Measurements from ENCODE around the gene MIGA2. TPM values are rescaled to one million over a fixed set of nuclear protein-coding genes. Genes with fewer than 3 reads are reported as not detected.
"Not testable (repeated sequence)": the region's sequence is repeated elsewhere in the genome, so short reads cannot be mapped to it uniquely, and the experiment has no call there.

The MIGA2 gene
- total and polyA plus RNA-seq, 4 donors = 8.5 to 32.3 (median 25.0) TPM

DNA sequence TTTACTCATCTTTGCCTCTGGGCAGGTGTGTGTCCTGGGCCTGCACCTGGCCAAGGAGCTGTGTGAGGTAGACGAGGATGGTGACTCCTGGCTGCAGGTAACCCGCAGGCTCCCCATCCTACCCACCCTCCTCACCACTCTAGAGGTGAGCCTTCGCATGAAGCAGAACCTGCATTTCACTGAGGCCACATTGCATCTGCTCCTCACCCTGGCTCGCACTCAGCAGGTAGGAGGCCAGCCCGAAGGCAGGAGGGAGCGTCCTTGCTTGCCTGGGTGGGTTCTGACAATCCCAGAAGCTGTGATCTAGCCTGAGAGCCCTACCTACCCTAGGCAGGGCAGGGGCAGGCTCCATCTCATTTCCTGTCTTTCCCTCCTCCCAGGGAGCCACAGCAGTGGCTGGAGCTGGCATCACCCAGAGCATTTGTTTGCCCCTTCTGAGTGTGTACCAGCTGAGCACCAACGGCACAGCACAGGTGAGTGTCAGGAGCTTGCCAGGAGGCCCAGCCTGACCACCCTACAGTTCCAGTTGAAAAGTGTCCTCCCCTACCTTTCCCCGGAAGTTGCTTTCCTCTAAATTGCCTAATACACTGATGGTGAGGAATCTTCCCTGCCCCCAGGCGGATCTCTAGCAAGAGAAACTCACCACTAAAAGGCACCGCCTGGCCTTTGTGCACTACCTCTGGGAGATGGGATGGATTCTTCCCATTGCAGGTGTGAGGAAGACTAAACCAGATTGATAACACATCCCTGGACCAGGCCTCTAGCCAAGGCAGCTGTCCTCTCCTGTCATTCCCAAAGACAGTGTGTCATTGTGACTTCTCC, 34.7 kb upstream of the MIGA2 start:
- Histone ChIP-seq H3K36me3 (ENCODE audit: control insufficient read depth in 1 of 2, insufficient read depth in 2 of 2, low read length in 1 of 2) (peaks cover 0 to 17% of the 10 kb centered on the region in 2 donors), H3K4me1 (ENCODE audit: control insufficient read depth in 1 of 2, insufficient read depth in 2 of 2, low read length in 2 of 2) (no peaks in the 10 kb centered on the region), H3K4me3 (ENCODE audit: low read length in 2 of 2) (no peak overlapping the region), H3K27ac (ENCODE audit: low read depth in 1 of 2, low read length in 2 of 2) (no peak overlapping the region), H3K9me3 (ENCODE audit: control insufficient read depth, low read length) (no peaks in the 10 kb centered on the region), H3K27me3 (ENCODE audit: control insufficient read depth in 1 of 2, insufficient read depth in 2 of 2, low read length in 1 of 2) (no peaks in the 10 kb centered on the region)
- ATAC-seq (ENCODE audit: low FRiP score) = no peak
- intact Hi-C loops (cut with DNase I) = loop anchor here in 1 of 2 donors (10.0 kb wide), 1 partner anchor 147 kb away; no protein-coding TSS in a partner anchor
- DNase-seq = peak in 1 of 2 donors; percentile 60
- 92 to 94% methylated on average over 10 of the region's 10 CpGs for WGBS, 2 donors

DNA sequence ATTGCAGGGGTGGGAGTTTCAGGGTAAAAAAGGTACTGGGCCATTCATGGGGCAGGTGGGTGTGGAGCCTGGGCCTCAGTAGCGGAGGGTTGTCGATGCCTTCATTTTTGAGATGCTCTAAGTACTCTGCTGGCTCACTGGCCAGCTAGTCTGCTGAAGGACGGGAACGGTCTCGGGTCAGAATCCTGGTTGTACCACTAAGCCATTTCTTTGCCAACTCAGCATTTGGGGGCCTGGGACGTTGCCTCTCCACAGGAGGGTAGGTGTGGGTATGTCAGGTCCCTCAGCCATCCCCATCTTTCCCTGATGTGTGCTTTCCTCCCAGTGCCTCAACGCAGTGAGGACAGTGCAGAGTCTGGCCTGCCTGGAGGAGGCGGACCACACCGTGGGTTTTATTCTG, 33.4 kb upstream of the MIGA2 start:
- 96 to 98% methylated on average over 9 of the region's 9 CpGs for WGBS, 2 donors
- H3K4me3 ChIP-seq (ENCODE audit: low read length in 2 of 2) = no peak overlapping the region
- ATAC-seq (ENCODE audit: low FRiP score) (no peak), DNase-seq (peak in 1 of 2 donors; percentile 60)
- no peaks in the 10 kb centered on the region for H3K27me3 ChIP-seq (ENCODE audit: control insufficient read depth in 1 of 2, insufficient read depth in 2 of 2, low read length in 1 of 2)
- H3K4me1 ChIP-seq (ENCODE audit: control insufficient read depth in 1 of 2, insufficient read depth in 2 of 2, low read length in 2 of 2) = no peaks in the 10 kb centered on the region
- intact Hi-C loops (cut with DNase I) = loop anchor here in 1 of 2 donors (10.0 kb wide), 1 partner anchor 148 kb away; no protein-coding TSS in a partner anchor
- peaks cover 0 to 14% of the 10 kb centered on the region in 2 donors for H3K36me3 ChIP-seq (ENCODE audit: control insufficient read depth in 1 of 2, insufficient read depth in 2 of 2, low read length in 1 of 2)
- H3K27ac ChIP-seq (ENCODE audit: low read depth in 1 of 2, low read length in 2 of 2) = no peak overlapping the region
- no peaks in the 10 kb centered on the region for H3K9me3 ChIP-seq (ENCODE audit: control insufficient read depth, low read length)

DNA sequence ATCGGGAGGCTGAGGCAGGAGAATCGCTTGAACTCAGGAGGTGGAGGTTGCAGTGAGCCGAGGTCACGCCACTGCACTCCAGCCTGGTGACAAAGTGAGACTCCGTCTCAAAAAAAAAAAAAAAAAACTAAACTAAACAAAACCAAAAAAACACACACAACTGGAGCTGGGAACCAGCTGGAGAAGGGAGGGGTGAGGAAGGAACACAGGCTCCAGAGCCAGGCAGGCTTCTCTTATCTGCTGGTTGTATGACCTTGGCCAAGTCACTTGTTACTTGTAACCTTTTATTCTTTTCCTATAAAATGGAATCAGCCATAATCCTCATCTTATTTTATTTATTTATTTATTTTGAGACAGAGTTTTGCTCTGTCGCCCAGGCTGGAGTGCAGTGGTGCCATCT, 32.3 kb upstream of the MIGA2 start:
- DNase-seq = peak in 1 of 2 donors; percentile 24
- not testable (repeated sequence) for H3K27ac ChIP-seq (ENCODE audit: low read depth in 1 of 2, low read length in 2 of 2); H3K4me3 ChIP-seq (ENCODE audit: low read length in 2 of 2); H3K36me3 ChIP-seq (ENCODE audit: control insufficient read depth in 1 of 2, insufficient read depth in 2 of 2, low read length in 1 of 2); H3K9me3 ChIP-seq (ENCODE audit: control insufficient read depth, low read length); ATAC-seq (ENCODE audit: low FRiP score); H3K4me1 ChIP-seq (ENCODE audit: control insufficient read depth in 1 of 2, insufficient read depth in 2 of 2, low read length in 2 of 2); H3K27me3 ChIP-seq (ENCODE audit: control insufficient read depth in 1 of 2, insufficient read depth in 2 of 2, low read length in 1 of 2)
- WGBS, 2 donors = 84 to 85% methylated on average over 6 of the region's 6 CpGs
- intact Hi-C loops (cut with DNase I) = loop anchor here in 1 of 2 donors (10.0 kb wide), 1 partner anchor 149 kb away; no protein-coding TSS in a partner anchor

DNA sequence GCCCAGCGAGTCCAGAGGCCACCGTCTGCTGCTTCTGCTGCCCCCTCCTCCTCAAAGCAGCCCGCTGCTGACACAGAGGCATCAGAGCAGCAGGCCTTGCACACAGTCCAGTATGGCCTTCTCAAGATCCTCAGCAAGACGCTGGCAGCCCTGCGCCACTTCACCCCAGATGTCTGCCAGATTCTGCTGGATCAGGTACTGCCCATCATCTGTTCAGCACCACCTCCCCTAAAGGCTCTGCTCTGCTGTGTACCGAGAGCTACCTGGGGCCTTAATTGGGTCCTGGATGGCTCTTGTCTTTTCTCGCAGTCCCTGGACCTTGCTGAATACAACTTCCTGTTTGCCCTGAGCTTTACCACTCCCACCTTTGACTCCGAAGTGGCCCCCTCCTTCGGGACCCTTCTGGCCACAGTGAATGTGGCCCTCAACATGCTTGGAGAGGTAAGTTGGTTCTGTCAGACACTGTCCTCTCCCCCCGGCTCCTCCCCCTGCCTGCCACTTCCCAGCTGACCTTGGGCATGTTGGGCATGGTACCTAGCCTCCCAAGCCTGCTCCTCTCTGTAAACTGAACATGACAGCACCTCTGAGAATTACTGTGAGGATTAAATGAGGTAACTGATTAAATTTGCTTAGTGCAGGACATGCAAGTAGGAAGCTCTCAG, 31.0 kb upstream of the MIGA2 start:
- ATAC-seq (ENCODE audit: low FRiP score) = no peak
- Histone ChIP-seq H3K4me1 (ENCODE audit: control insufficient read depth in 1 of 2, insufficient read depth in 2 of 2, low read length in 2 of 2) (no peaks in the 10 kb centered on the region), H3K27me3 (ENCODE audit: control insufficient read depth in 1 of 2, insufficient read depth in 2 of 2, low read length in 1 of 2) (no peaks in the 10 kb centered on the region), H3K27ac (ENCODE audit: low read depth in 1 of 2, low read length in 2 of 2) (no peak overlapping the region), H3K4me3 (ENCODE audit: low read length in 2 of 2) (no peak overlapping the region), H3K9me3 (ENCODE audit: control insufficient read depth, low read length) (no peaks in the 10 kb centered on the region), H3K36me3 (ENCODE audit: control insufficient read depth in 1 of 2, insufficient read depth in 2 of 2, low read length in 1 of 2) (peaks cover 0 to 7% of the 10 kb centered on the region in 2 donors)
- intact Hi-C loops (cut with DNase I) = loop anchor here in 1 of 2 donors (5.0 to 10.0 kb wide), 2 partner anchors 58 to 151 kb away; partner anchors contain the start of genes DOLK and NUP188
- WGBS, 2 donors = 76 to 79% methylated on average over 10 of the region's 10 CpGs
- peak in 1 of 2 donors; percentile 65 for DNase-seq

DNA sequence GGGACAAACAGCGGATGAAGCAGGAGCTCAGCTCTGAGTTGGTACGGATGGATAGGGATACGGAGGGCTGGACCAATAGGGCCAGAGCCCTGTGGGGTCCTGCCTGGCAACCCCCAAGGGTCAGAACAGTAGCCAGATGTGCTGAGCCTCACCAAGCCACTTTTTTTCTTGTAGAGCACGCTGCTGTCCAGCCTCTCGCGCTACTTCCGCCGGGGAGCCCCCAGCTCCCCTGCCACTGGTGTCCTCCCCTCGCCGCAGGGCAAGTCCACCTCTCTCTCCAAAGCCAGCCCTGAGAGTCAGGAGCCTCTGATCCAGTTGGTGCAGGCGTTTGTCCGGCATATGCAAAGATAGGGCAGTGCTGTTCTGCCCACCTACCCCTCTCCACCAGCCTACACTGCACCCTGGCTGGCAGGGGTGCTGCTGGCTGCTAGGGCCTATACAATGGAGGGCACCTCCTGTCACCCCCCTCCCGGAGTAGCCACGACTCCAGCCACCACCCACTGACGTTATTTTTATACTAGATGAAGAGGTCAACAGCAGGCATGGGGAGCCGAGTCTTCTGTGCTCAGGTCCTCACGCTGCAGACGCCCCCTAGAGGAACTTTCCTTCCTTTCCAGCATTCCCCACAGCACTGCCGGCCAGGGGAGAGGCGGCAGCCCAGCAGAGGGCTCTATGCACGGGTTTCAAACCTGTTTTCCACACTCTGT, 29.9 kb upstream of the MIGA2 start:
- peak overlapping the region in 1 of 2 donors; percentile 1 for H3K27ac ChIP-seq (ENCODE audit: low read depth in 1 of 2, low read length in 2 of 2)
- intact Hi-C loops (cut with DNase I) = loop anchor here in 1 of 2 donors (5.0 to 10.0 kb wide), 2 partner anchors 59 to 152 kb away; partner anchors contain the start of genes DOLK and NUP188
- DNase-seq (peak; percentile 65 to 85), ATAC-seq (ENCODE audit: low FRiP score) (peak; percentile 85)
- H3K36me3 ChIP-seq (ENCODE audit: control insufficient read depth in 1 of 2, insufficient read depth in 2 of 2, low read length in 1 of 2) = peaks cover 0 to 4% of the 10 kb centered on the region in 2 donors
- no peaks in the 10 kb centered on the region for H3K4me1 ChIP-seq (ENCODE audit: control insufficient read depth in 1 of 2, insufficient read depth in 2 of 2, low read length in 2 of 2)
- H3K9me3 ChIP-seq (ENCODE audit: control insufficient read depth, low read length) = no peaks in the 10 kb centered on the region
- WGBS, 2 donors = 47 to 51% methylated on average over 21 of the region's 21 CpGs
- no peaks in the 10 kb centered on the region for H3K27me3 ChIP-seq (ENCODE audit: control insufficient read depth in 1 of 2, insufficient read depth in 2 of 2, low read length in 1 of 2)
- H3K4me3 ChIP-seq (ENCODE audit: low read length in 2 of 2) = no peak overlapping the region

DNA sequence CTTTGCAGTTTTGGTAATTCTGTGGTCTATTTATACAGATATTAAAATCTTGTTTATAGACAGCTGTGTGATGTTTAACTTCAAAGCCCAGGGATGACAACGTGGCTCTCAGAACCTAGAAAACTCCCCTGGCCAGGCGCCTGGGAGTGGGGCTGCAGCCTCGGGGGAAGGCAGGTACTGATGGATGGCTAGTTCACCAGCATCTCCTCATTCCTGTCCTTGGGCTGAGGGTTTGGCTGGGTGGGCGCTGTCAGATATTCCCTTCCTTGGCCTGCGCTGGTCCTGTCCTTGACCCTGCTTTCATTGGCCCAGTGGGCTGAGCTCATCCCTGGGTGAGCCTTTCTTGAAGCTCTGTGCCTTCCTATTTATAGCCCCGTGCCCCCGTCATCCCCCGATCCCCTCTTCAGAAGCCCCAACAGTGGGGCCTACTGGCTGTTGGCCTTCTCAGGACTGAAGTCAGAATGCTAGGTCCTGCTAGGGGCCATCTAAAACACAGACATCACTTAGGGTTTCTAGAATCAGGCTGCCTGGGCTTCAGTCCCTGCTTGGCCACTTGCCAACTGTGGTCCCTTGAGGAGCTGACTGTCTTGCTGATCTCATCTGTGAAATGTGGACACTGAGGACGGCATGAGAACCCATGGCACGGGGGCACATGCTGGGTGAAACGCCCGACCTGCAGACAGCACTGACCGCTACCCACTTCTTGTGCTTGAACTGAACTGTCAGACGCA, 29.2 kb upstream of the MIGA2 start:
- DNase-seq (peak in 1 of 2 donors; percentile 90), ATAC-seq (ENCODE audit: low FRiP score) (peak; percentile 3)
- 43 to 46% methylated on average over 14 of the region's 14 CpGs for WGBS, 2 donors
- H3K4me3 ChIP-seq (ENCODE audit: low read length in 2 of 2) = no peak overlapping the region
- H3K9me3 ChIP-seq (ENCODE audit: control insufficient read depth, low read length) = no peaks in the 10 kb centered on the region
- H3K27ac ChIP-seq (ENCODE audit: low read depth in 1 of 2, low read length in 2 of 2) = no peak overlapping the region
- no peaks in the 10 kb centered on the region for H3K27me3 ChIP-seq (ENCODE audit: control insufficient read depth in 1 of 2, insufficient read depth in 2 of 2, low read length in 1 of 2)
- H3K36me3 ChIP-seq (ENCODE audit: control insufficient read depth in 1 of 2, insufficient read depth in 2 of 2, low read length in 1 of 2) = peaks cover 0 to 4% of the 10 kb centered on the region in 2 donors
- no peaks in the 10 kb centered on the region for H3K4me1 ChIP-seq (ENCODE audit: control insufficient read depth in 1 of 2, insufficient read depth in 2 of 2, low read length in 2 of 2)
- intact Hi-C loops (cut with DNase I) = loop anchor here in 1 of 2 donors (5.0 to 10.0 kb wide), 2 partner anchors 60 to 152 kb away; partner anchors contain the start of genes DOLK and NUP188

DNA sequence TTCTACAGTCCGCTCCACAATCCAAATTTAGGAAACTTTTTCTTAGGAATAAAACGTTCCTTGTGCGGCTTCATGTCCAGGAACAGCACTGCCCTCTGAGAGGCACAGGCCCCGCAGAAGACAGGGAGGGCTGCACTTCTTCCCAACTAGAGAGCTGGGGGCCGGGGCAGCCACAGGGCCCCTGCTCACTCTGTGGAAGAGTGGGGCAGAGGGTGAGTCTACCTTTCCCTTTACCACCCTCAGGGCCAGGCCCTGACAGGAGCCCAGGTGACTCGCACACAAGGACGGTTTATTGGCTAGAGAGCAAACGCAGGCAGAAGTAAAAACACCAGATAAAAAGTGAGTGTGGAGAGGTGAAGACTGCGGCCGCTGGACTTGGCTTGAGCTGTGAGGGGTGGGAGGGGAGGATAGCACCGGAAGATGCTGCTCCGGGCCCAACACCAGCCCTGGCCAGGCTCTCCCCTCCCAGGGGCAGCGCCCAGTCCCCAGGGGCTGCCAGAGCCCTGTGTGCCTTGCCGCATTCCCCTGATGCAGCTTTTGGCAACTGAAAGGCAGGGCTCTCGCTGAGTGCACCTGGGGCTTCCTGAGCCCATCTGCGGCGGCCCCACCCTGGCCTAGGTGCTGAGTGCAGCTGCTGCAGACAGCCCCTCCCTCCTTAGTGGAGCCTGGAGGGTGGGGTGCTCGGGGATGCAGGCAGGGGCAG, 28.5 kb upstream of the MIGA2 start:
- no peak overlapping the region for H3K27ac ChIP-seq (ENCODE audit: low read depth in 1 of 2, low read length in 2 of 2)
- no peaks in the 10 kb centered on the region for H3K27me3 ChIP-seq (ENCODE audit: control insufficient read depth in 1 of 2, insufficient read depth in 2 of 2, low read length in 1 of 2)
- H3K36me3 ChIP-seq (ENCODE audit: control insufficient read depth in 1 of 2, insufficient read depth in 2 of 2, low read length in 1 of 2) = peaks cover 0 to 3% of the 10 kb centered on the region in 2 donors
- ATAC-seq (ENCODE audit: low FRiP score) (no peak), DNase-seq (no peak)
- 61 to 64% methylated on average over 18 of the region's 18 CpGs for WGBS, 2 donors
- H3K4me1 ChIP-seq (ENCODE audit: control insufficient read depth in 1 of 2, insufficient read depth in 2 of 2, low read length in 2 of 2) = no peaks in the 10 kb centered on the region
- H3K4me3 ChIP-seq (ENCODE audit: low read length in 2 of 2) = no peak overlapping the region
- intact Hi-C loops (cut with DNase I) = loop anchor here in 1 of 2 donors (5.0 to 10.0 kb wide), 2 partner anchors 61 to 153 kb away; partner anchors contain the start of genes DOLK and NUP188
- H3K9me3 ChIP-seq (ENCODE audit: control insufficient read depth, low read length) = no peaks in the 10 kb centered on the region
